ENCODE results near the gene NECAB2.

DNA sequence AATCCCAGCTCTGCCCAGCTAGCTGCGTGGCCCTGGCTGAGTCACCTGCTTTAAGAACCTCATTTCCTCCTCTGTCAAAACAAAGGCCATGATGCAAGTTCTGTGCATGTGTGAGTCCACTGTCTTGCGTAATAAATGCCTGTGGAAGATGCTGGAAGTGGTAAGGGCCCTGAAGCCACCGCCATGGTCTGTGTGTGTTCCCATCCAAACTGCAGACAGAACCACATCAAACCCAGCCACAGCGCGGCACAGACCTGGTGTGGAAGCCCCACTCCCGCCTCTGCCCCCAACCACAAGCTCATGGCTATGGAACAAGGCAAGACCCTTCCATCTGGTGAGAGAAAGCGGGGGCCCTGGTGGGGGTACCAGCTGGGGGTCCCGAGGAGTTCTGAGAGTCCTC is 26.0 kb downstream of the NECAB2 start:
- TF ChIP-seq EZH2 (IDR thresholded peaks at IDR 0.05; ENCODE audit: insufficient read depth, poor library complexity, severe bottlenecking), result no peak
- TF ChIP-seq EZH2phosphoT487 (IDR thresholded peaks at IDR 0.05; ENCODE audit: insufficient read depth, low read depth), result no peak

All from GM23248 (cell line).